GM21367 (cell line): ENCODE measurements around the gene C10orf105.

Experiments used
- ATAC-seq: cut with Tn5 transposase; IDR thresholded peaks from one replicate; pipeline ENCODE4 v1.9.1; 2021; ENCODE audit not compliant: unreplicated experiment

The C10orf105 gene

DNA sequence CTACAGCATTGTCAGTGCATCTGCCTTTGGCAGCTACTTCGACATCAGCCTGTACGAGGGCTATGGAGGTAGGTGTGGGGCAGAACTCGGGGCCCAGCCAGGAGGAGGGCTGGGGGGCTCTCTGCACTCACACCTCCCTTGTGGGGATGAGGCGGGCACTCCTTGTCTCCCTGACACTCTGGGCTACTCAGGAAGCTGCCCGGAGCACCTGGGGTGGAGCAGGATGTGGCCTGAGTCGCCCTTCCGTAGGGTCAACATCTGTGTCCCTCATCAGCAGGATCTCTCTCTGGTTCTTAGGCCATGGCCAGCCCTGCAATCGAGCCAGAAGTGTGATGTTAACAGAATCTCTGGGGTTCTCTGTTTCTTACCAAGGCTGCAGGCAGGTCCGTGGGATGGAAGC is 40.2 kb downstream of the C10orf105 start:
- no peak for ATAC-seq

DNA sequence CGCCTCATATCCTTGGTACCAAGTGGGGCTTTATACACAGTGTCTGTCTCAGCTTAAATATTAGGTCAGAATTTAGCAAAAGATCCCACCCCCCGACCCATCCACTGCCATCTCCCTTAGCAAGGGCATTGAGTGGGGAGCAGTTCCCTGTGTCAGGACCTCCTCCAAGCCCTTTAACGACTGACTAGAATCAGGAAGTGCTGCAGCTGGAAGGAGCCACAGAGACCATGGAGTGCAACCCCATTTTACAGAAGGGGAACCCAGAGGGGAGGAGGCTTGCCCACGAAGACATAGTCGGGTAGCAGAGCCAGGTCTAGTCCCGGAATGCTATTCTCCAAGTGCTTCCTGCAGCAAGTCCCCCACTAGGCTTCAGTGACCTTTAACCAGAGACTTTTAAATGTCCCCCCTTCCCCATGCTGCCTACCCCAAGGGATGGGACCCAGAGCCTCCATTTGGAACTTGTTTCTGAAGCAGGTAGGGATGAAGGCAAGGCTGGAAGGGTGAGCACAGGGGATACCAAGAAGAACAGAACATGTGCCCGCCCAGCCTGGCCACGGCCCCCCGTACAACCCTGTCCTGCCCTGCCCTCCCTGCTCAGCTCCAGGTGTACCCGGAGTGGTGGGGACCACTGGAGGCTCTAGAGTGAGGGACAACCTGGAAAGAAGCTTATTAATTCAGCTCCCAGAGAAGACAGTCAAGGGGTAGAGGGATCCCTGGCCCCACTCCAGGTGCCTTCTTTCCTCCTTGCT is 41.3 kb downstream of the C10orf105 start:
- no peak for ATAC-seq

DNA sequence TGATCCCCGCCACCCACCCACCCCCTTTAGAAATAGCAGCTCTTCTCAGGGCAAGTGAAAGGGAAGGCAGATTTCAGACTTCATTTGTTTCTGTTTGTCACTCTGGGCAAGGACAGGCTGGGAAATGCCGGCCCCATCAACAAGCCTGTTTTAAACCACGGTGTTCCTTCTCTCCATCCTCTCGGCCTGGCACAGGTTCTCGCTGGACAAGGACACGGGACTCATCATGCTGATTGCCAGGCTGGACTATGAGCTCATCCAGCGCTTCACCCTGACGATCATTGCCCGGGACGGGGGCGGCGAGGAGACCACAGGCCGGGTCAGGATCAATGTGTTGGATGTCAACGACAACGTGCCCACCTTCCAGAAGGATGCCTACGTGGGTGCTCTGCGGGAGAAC is 42.3 kb downstream of the C10orf105 start:
- no peak for ATAC-seq

DNA sequence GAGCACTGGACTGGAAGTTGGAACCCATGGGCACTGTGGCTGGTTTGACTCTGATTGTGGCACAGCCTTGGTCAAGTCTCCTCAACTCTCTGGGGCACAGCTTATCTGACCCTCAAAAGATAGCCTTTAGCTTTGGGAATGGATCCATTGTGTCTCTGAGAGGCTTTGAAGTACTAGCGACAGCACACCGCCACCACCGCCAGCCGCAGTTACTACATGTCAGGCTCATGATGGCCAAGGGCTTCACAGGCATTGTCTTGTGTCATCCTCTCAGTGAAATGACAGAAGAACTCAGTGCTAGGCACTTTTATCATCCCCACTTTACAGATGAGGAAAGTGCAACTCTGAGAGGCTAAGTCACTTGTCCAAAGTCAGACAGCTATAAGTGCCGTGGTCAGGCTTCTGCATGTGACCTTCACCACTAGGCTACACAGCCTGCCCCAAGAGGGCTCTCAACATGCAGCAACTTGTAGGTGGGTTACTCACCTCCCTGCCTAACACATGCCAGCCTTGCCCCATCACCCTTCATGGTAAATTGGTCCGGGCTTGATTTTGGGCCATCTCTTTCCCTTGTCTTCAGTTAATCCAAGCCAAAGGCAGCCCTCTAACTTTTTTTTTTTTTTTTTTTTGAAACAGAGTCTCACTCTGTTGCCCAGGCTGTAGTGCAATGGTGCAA is 44.1 kb downstream of the C10orf105 start:
- no peak for ATAC-seq

DNA sequence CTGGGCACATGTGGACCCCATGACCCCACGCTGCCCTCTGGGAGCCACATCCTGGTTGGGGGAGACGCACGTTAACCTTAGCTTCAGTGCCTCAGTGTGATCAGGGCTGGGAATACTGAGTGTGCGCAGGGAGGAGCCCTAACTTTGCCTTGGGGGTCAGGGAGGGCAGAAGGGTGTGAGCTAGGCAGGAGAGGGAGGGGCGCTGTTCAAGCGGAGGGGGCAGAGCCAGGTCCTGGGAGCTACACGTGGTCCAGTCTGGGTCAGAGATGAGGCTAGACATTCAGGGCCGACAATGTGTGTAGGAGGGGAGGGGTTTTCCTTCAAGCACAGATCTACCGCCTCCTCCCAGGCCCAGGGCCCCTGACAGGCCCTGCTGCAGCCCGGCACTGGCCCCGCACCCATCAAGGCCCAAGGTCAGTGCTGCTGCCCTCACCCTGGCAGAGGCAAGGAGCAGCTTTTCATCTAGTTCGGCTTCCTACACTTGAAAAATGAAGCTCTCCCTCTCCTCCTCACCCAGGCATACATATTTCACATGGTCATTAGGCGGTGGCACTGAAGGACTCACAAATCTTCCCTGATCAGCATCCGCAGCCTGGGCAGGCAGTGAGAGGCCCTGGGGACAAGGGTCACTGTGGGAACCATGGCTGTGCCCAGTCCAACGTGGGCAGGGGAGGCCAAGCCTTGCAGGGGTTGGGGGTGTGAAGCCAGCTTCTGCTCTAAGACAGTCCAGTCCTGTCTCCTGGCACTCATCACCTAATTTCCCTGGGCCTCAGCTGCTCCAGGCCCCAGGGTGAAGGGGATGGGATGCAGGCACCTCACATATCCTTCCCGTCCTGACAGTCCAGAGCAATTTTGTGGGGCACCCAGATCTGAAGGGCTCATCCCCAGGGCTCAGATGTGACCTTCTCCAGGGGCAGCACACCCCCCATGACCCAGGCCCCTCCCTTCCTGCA is 47.3 kb downstream of the C10orf105 start:
- no peak for ATAC-seq

DNA sequence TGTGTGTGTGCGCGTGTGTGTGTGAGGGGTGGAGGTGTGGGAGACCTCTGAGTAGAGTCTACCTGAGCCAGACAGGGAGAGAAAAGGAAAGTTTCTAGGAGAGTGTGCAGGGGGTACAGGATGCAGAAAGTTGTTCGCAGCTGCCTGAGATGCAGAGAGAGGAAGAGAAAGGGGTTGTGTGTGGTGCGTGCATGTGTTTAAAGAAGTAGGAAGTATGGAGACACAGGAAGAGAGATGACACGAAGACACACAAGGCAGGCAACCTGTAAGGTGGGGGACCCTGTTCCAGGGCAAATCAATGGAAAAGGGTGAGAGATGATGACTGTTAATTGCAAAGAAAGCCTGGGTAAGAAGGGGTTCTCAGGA is 52.2 kb downstream of the C10orf105 start:
- ATAC-seq, result no peak

DNA sequence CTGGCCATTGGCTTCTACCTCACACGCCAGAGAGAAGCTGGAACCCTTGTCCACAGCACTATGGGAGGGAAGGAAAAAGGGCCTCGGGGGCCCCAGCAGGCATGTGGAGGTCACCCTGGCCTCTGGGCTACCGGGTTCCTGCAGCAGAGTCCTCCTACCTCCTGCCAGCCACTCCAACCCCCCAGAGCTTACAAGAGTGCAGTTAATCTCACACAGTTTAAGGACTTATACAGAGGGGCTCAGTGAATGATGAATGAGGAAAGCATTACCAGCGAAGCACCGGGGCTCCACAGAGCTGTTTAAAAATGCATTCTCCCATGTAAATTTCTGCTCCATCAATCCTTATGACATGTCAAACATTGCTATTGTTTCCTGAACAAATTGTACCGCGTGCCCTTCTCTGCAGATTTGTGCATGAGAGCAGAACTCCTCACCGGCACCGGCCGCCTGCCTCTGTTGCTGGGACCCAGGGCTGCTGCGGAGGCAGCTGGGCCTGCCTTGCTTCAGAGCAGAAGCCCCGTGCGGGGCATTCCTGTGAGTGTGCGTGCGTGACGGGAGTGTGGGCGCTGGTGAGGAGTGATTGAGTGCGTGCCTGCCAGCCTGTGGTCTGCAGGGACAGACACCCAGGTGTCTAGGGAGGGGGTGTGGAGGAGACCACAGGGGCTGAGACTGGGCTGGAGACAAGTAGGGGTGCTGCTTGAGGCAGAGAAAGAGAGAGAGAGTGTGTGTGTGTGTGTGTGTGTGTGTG is 52.8 kb downstream of the C10orf105 start:
- ATAC-seq, result no peak

DNA sequence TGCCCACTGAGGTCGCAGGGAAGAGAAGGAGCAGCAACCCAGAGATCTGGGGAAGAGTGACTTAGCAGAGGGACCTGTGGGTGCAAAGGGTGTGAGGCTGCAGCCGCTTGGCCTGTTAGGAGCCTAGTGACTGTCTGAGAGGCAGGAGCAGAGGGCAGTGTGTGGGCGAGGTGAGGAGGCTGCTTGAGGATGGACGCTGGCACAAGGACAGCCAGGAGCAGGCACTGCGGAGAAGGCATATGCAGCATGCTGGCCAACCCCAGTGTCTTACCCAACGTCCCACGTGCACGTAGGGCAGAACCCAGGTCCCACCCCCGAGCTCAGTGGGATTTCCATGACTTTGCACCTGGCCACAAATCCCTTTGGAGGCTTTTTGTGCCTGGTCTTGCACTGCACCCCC is 54.1 kb downstream of the C10orf105 start:
- ATAC-seq, result no peak

DNA sequence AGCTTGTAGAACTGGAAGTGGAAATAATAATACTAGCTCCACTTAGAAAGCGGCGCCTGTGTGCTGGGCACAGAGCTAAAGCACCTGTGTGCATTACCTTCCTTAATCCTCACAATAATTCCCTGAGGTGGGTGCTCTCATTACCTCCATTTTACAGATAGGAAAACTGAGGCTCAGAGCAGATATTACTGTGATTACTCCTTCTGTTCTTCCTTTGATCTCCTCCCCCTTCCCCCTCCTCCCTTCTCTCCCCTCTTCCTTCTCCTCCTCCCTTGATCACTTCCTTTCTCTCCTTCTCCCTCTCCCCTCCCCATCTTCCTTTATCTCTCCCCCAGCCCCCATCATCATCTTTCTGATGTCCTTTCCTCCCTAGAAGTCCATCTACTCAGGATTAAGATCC is 55.0 kb downstream of the C10orf105 start:
- ATAC-seq, result no peak

DNA sequence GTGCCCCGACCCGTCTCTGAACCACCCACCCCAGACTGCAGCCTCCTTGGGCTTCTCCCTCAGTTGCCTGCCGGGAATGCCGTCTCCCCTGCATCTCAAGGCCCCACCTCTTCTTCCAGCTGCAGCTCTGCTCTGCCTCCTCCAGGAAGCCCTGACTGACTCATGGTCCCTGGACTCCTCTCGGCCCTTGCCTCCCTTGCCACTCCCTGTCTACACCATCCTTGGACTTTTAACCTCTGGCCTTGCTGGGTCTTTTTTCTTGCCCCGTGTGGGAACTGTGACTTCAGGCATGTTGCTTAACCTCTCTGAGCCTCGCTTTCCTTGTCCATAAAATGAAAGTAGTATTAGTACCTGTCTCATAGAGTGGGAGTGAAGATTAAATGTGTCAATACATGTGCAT is 56.3 kb downstream of the C10orf105 start:
- no peak for ATAC-seq

DNA sequence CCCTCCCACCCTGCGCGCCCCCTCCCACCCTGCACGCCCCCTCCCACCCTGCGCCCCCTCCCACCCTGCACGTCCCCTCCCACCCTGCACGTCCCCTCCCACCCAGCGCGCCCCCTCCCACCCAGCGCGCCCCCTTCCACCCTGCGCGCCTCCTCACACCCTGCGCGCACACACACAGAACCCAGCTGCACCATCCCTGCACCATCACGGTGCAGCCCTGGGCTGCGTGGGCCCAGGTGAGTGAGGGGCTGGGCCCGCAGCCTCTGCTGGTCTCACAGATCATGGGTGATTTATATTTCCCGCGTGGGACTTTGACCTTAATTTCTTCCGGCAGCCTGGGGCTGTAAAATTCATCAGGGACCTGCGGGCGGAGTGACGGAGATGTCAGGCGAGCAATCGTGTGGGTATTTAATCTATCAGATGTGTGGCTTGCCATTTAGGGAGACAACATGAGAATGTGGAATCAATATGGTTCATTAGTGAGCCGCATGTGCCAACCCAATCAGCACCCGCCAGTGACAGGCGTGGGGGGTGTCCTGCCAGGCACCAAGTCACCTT is 57.7 kb downstream of the C10orf105 start:
- ATAC-seq, result no peak
